Tibial artery (tissue), 4 donors: ENCODE measurements around the gene MAP3K3.

ENCODE experiments used
- DNase-seq, 2 donors: peaks; one replicate each; pipeline ENCODE4 v3.0.0-alpha.2; 2019
- H3K27ac ChIP-seq, 2 donors: fragments of 200-600 bp; sonication (generic) in 1 of 2; 1 replicate in 1 of 2; 2 replicates in 1 of 2; pipeline ENCODE4 v1.5.1; 2018 to 2019; ENCODE audit warnings: mild to moderate bottlenecking in 1 of 2
- H3K27me3 ChIP-seq, 2 donors: fragments of 200-600 bp; sonication (generic) in 1 of 2; one replicate each; pipeline versions ENCODE4 v1.5.1 to v1.6.0; 2016 to 2019
- H3K36me3 ChIP-seq, 3 donors: fragments of 200-600 bp; sonication (generic) in 2 of 3; one replicate each; pipeline ENCODE4 v1.5.1; 2016 to 2019; ENCODE audit warnings: mild to moderate bottlenecking in 2 of 3
- H3K4me1 ChIP-seq, 4 donors: fragments of 200-600 bp; sonication (generic) in 2 of 4; 1 replicate in 3 of 4; 2 replicates in 1 of 4; pipeline ENCODE4 v1.5.1; 2016 to 2019
- H3K4me3 ChIP-seq, 2 donors: fragments of 200-600 bp; sonication (generic) in 1 of 2; 1 replicate in 1 of 2; 2 replicates in 1 of 2; pipeline ENCODE4 v1.5.1; 2018 to 2019; ENCODE audit warnings: mild to moderate bottlenecking in 2 of 2
- H3K9me3 ChIP-seq, 3 donors: fragments of 200-600 bp; sonication (generic) in 1 of 3; one replicate each; pipeline ENCODE4 v1.5.1; 2016 to 2019
- CTCF ChIP-seq, 2 experiments: fragments of 200-600 bp in 1 of 2; fragments of 450-650 bp in 1 of 2; IDR thresholded peaks; one replicate each; pipeline ENCODE4 v1.5.1; 2017 to 2019; ENCODE audit warnings: antibody characterized with exemption in 2 of 2, mild to moderate bottlenecking in 1 of 2, moderate library complexity in 1 of 2
- intact Hi-C: fragments of 100-400 bp; cut with DNase I; formaldehyde crosslinking; loops from one replicate; pipeline ENCODE4 v1.15.0; 2023; ENCODE audit warnings: low total_unique reads

MAP3K3 gene

GRCh38 chr17:63703556-63704258 lies 81.5 kb downstream of the MAP3K3 start:
- no peak for TF ChIP-seq CTCF (IDR thresholded peaks at IDR 0.05)
- H3K4me3 ChIP-seq, result no peak overlapping the region
- intact Hi-C loops, result no loop called here
- H3K27ac ChIP-seq, result no peak overlapping the region
- peaks cover 15 to 60% (median 55%) of the 10 kb centered on the region in 3 donors for H3K36me3 ChIP-seq
- DNase-seq, result peak in 1 of 2 donors; percentile 58
- no peaks in the 10 kb centered on the region for H3K9me3 ChIP-seq
- H3K4me1 ChIP-seq, result peaks cover 4 to 32% (median 27%) of the 10 kb centered on the region in 4 donors
- no peaks in the 10 kb centered on the region for H3K27me3 ChIP-seq

GRCh38 chr17:63704259-63704576 lies 82.0 kb downstream of the MAP3K3 start:
- no peaks in the 10 kb centered on the region for H3K9me3 ChIP-seq
- H3K27ac ChIP-seq, result no peak overlapping the region
- H3K36me3 ChIP-seq, result peaks cover 20 to 65% (median 60%) of the 10 kb centered on the region in 3 donors
- intact Hi-C loops, result no loop called here
- H3K4me1 ChIP-seq, result peaks cover 0 to 27% (median 22%) of the 10 kb centered on the region in 4 donors
- no peaks in the 10 kb centered on the region for H3K27me3 ChIP-seq
- H3K4me3 ChIP-seq, result no peak overlapping the region
- TF ChIP-seq CTCF (IDR thresholded peaks at IDR 0.05), result no peak
- no peak for DNase-seq

- Histone ChIP-seq H3K36me3 (peaks cover 26 to 71% (median 66%) of the 10 kb centered on the region in 3 donors), H3K4me1 (peaks cover 0 to 21% (median 16%) of the 10 kb centered on the region in 4 donors), H3K27me3 (no peaks in the 10 kb centered on the region), H3K9me3 (no peaks in the 10 kb centered on the region), H3K4me3 (no peak overlapping the region), H3K27ac (no peak overlapping the region)
- intact Hi-C loops, result no loop called here
- no peak for DNase-seq
- no peak for TF ChIP-seq CTCF (IDR thresholded peaks at IDR 0.05)
Measured at GRCh38 chr17:63704836-63705235, 82.6 kb downstream of the MAP3K3 start.

- Histone ChIP-seq H3K36me3 (peaks cover 35 to 80% (median 75%) of the 10 kb centered on the region in 3 donors), H3K4me1 (peaks cover 0 to 14% (median 10%) of the 10 kb centered on the region in 4 donors), H3K27ac (no peak overlapping the region), H3K4me3 (no peak overlapping the region), H3K9me3 (no peaks in the 10 kb centered on the region), H3K27me3 (no peaks in the 10 kb centered on the region)
- intact Hi-C loops, result no loop called here
- no peak for DNase-seq
- TF ChIP-seq CTCF (IDR thresholded peaks at IDR 0.05), result no peak
Measured at GRCh38 chr17:63705657-63706056, 83.4 kb downstream of the MAP3K3 start.

GRCh38 chr17:63706336-63707082 lies 84.3 kb downstream of the MAP3K3 start:
- DNase-seq, result no peak
- no peak for TF ChIP-seq CTCF (IDR thresholded peaks at IDR 0.05)
- Histone ChIP-seq H3K36me3 (peaks cover 41 to 88% (median 82%) of the 10 kb centered on the region in 3 donors), H3K27ac (no peak overlapping the region), H3K9me3 (no peaks in the 10 kb centered on the region), H3K4me3 (no peak overlapping the region), H3K4me1 (peaks cover 0 to 5% (median 1%) of the 10 kb centered on the region in 4 donors), H3K27me3 (no peaks in the 10 kb centered on the region)
- intact Hi-C loops, result no loop called here
